ENCODE data around the gene CCDC141. TPM values are rescaled to one million over a fixed set of nuclear protein-coding genes. Genes with fewer than 3 reads are reported as not detected.

CCDC141 gene
- total RNA-seq, 1 donor from 2014 or later: 0.06 TPM

DNA sequence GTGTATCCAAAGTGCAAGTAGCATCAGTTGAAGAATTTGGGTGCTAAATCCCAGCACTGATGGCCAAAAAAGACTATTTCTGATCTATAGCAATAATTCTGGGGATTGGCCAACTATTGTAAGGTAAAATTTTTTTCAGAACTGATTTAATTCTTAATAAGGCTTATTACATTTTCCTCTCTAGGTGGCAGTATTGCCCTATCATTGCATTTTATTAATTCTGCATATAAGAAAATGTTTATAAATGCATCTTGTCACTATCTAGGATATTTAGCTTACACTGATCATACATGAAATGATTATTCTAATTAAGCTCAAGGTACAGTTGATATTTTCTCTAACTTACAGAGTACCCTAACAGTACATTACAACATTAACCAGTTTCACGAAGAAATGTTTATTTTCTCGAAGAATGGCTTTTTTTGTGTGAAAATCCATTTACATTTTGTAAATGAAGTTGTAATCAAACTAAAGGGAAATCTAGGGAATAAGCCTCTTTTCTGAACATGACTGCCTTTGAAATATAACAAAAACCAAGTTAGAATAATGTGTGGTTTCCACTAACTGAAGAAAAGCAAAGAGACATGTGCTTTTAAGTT lies 253.8 kb downstream of the CCDC141 start:
- DNase-seq (ENCODE audit: extremely low read depth, low read depth, low spot score): peak; percentile 31

DNA sequence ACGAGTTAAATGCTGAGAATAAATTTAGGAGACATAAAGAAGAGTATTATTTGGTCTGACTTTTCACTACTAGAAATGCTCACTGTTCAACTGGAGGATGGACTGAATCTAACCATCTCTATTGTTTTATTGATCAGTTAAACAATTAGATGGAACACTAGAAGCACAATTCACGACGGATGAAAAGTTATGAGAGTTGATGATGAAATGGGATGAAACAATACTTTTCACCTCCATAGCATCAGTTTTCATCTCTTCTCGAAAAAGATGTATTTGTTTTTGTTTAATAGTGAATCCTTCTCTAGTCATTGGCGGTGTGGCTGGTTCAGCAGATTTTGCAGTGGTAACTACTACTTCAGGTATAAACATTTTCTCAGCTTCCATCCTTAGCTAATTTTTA lies 262.0 kb downstream of the CCDC141 start:
- no peak for DNase-seq (ENCODE audit: extremely low read depth, low read depth, low spot score)

DNA sequence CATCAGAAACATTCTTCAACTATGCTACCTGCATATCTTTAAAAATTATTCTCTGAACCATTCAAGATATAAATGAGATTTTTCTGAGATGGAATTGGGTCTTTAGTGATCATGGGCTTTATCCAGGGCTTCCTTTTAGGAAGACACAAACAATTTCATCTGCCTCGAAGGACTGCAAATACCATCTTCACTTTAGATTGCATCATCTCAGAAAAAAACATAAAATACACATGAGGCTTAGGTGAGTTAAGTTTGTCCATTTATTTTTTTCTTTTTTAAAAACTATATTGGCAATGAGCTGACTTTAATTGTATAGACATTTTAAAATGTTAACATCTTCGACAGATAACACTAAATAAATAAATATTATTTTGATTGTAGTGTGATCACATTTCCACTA lies 262.8 kb downstream of the CCDC141 start:
- DNase-seq (ENCODE audit: extremely low read depth, low read depth, low spot score): no peak

DNA sequence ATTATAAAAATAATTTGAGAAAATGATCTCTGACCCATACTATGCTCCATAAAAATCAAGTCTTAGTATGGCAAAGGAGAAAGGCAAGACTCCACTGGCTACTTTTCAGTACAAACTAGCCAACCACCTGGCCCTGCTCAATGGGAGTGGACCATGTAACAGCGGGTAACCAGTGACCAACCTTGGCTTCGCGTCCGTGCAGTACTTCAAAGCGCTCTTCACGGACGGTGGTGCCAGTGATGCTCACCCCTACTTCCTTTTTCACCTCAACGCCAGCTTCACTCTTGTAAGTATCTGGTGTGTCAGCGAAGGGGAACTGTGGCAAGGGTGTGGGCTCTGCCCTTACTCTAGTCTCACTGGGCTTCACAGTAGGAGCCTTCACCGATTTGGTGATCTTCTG lies 266.0 kb downstream of the CCDC141 start:
- no peak for DNase-seq (ENCODE audit: extremely low read depth, low read depth, low spot score)

DNA sequence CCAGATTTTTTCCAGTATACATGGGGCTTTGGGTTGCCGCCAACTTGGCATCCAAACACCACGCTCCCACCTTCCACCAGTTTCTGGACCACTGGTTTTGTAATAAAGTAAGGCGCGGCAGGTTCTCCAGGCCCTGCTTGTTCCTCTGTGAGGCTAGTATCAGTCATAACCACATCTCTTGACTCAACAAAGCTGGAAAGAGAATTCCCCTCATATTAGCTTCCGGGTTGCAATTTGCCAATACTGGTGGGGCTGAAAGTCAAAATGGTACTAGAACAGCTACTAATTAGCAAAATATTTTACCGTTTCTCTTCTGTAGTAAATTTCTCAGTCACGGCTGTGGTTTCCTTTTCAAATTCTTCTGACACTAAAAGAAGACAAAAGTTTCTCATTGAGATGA lies 267.7 kb downstream of the CCDC141 start:
- DNase-seq (ENCODE audit: extremely low read depth, low read depth, low spot score): no peak

Other genes with a start within 250 kb of the CCDC141 start
- gene TTN, start 242.7 kb downstream of the CCDC141 start, total RNA-seq: 0.41 and 0.53 TPM in 2 replicates
- gene SESTD1, start 214.7 kb upstream of the CCDC141 start, total RNA-seq: 15.1 and 22.1 TPM in 2 replicates

All from glomerular endothelial cell (primary cell).